ENCODE results near the gene HOXD9.

DNA sequence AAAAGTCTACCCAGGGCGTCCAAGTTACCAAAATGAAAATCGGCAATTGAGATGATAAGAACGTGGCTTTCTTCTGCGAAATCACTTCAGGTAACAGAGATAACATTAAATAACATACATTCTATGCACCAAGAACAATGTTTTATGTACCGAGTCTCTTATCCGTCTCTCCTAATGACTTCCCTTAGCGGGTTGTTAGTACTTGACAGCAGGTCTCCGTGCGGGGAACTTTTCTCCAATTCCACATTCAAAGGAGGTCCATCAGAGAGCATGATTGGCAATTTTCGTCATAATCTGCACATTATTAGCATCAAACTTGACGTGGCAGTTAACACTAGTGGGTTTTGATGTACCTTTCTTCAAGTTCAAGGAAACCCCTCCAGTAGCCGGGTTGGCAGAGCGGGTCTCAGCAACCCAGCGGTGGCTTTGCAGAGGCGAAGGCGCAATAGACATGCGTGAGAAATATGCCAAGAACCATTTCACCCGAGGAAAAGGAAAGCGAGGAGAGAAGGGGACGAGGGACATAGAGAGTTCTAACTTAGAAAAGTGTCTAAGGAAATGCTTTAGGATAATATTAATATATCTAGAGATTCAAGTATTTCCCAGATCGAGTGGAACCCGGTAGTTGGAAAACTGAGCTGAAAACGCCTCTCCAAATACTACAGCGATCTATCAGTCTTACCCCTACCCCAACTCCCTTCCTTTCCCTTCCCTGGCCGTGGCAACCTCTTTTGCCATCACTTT lies 43.8 kb upstream of the HOXD9 start:
- TF ChIP-seq EZH2phosphoT487 (IDR thresholded peaks at IDR 0.05; ENCODE audit: borderline replicate concordance, low read depth) = no peak
- TF ChIP-seq, protein P1, sequence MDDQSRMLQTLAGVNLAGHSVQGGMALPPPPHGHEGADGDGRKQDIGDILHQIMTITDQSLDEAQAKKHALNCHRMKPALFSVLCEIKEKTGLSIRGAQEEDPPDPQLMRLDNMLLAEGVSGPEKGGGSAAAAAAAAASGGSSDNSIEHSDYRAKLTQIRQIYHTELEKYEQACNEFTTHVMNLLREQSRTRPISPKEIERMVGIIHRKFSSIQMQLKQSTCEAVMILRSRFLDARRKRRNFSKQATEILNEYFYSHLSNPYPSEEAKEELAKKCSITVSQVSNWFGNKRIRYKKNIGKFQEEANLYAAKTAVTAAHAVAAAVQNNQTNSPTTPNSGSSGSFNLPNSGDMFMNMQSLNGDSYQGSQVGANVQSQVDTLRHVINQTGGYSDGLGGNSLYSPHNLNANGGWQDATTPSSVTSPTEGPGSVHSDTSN (IDR thresholded peaks at IDR 0.05) = no peak
- TF ChIP-seq, protein P2, sequence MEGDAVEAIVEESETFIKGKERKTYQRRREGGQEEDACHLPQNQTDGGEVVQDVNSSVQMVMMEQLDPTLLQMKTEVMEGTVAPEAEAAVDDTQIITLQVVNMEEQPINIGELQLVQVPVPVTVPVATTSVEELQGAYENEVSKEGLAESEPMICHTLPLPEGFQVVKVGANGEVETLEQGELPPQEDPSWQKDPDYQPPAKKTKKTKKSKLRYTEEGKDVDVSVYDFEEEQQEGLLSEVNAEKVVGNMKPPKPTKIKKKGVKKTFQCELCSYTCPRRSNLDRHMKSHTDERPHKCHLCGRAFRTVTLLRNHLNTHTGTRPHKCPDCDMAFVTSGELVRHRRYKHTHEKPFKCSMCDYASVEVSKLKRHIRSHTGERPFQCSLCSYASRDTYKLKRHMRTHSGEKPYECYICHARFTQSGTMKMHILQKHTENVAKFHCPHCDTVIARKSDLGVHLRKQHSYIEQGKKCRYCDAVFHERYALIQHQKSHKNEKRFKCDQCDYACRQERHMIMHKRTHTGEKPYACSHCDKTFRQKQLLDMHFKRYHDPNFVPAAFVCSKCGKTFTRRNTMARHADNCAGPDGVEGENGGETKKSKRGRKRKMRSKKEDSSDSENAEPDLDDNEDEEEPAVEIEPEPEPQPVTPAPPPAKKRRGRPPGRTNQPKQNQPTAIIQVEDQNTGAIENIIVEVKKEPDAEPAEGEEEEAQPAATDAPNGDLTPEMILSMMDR (IDR thresholded peaks at IDR 0.05) = no peak
